ENCODE data around the gene PTPRE.

The PTPRE gene

DNA sequence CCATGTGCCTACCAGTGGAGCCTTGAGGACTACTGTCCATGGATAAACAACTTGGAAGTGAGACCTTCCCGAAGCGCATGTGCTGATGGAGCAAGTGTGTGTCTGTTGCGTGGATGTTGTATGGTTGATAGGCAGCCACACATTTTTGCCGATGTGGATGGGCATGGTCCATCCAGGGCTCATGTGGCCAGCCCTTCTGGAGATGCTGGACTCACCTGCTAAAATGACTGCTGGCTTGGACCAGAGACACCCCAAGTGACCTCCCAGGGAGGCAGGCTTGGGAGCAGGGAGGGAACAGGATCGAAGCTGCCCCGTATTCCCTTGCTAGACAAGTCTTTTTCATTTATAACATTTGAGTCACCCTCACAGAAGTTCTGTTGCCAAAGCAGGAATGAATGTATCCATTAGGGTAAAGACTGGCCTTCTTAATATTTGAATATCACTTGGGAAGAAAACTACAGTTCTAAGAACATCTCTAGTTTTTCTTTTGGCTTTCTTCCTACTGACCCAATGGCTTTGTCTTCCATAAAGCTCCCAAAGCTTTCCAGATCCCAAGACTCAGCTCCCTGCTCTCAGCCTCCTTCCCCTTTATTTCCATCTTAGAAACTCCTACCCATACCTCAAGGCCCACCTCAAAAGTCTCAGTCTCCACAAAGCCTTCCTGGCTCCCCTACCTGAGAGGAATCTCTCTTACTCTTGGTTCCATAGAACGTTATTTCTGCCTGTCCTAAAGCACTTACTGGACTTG, 3.0 kb downstream of the PTPRE start:
- DNase-seq = no peak

DNA sequence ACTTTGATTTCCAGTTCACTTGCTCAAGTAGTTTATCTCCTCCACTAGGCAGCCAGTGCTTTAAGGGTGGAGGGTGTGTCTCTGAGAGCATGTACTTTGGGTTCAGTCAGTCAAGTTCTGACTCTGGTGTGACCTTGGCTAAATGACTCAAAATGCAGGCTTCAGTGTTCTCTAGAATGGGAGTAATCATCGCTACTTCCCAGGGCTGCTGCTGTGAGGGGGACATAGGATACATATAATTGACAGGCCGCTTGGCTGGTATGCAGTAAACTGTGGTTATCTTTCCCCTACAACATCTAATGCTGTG, 3.5 kb downstream of the PTPRE start:
- no peak for DNase-seq

DNA sequence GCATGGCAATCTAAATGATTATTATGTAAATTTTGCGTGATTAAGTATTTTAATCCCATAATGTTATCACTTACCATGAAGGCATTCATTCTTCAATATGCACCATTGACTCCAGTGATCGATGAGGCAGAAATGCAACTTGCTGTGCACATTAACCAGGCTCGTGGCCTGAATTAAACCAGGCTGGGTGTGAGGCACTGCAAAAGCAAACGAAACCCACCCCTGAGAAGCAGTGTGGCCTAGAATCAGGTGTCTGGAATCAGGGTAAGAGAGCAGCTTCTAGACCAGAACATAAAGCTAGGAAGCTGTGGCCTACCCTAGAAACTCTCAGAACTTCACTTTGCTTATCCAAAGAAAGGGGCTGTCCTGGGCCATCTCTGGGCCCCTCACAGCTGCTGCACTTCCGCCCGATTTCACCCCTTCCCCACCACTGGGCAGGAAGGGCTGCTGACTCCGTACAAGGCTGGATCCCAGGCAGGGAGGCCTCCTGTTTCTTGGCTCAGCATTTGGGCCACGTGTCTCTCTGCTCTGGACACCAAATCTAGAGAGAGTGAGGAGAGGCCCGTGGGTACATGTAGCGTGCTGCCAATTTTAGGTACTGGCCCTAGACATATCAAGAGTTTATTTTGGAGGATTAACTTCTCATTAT, 4.4 kb downstream of the PTPRE start:
- no peak for DNase-seq

DNA sequence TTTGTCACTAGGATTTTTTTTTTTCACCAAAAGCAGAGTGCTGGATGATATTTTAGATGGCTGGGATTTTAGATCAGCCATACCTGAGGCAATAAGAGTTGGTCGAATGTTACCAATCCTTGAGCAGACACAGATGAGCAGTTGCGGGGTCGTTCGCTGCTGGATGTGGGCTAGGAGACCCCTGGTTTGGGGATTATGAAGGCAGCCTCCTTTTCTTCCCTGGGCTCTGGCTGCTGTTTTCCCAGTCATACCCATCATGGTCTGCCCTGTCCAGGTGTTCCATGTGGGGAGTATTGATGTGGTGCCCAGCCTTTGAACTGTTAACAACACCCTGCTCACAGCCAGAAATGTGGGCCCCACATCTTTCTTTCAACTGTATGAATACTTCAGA, 5.0 kb downstream of the PTPRE start:
- DNase-seq = no peak

DNA sequence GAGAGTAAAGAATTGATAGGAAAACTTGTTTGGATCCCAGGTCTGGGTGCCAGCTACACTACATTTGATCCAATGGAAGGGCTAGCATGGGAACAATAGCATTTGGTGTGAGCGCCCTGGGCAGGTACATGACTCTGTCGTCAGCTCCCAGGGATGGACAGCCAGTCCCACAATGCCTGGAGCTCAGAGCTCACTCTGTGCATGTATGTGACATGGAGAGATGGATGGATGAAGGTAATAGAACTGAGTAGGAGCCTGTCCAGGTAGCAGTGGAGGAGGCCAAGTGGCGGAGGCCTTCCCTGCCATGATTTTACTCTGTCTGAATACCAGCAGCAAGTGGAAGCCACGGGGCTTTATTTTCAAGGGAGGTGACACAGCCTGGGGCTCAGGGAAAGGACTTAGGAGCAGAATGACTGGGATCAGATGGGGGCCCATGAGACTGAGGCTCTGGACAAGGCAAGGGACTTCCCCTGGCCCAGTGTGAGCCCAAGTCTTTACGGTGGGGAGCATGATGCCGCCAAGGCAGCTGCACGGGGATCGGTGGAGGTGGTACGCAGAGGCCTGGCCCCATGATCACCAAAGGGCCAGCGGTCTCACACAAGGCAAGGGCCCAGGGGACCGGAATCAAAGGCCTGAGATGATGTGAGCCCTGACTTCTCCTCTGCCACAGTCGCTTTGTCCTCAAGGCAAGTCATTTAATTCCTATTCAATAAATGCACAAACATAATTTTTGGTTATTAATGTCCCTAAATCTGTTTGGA, 5.9 kb downstream of the PTPRE start:
- DNase-seq = no peak

DNA sequence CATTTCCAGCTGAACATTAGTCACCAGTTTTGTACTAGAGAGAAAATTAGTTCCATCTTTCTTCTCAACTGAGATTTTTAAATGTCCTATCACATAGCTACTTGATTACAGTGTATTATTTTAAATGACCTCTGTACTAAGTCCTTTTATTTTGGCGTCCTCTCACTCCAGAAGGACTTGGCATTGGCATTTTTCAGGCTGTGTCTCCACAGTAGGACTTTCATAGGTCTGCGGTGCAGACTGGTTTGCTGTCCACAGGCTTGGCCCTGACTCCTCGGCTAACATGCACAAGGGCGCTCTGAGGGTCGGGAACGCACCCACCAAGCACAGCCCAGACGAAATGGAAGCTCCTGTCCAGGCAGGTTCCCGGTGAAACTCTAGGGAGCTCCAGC, 6.5 kb downstream of the PTPRE start:
- DNase-seq = no peak

DNA sequence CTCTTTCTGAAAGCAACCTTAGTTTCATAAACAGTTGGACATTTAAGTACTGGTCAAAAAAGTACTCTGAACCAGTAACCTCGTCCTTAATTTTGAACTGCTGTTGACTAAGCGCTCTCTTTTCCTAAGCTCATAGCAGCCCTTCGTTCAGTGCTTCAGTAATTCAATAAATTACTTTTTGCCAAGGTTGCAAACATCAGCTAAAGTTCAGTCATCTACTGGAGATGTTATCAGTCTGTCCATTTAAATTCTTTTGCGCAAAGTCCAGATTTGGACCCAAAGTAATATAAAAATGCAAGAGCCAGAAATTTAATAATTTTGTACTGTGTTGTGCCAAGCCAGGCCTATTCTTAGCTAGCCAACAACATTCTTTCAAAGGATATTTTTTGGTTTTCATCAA, 8.4 kb downstream of the PTPRE start:
- DNase-seq = no peak

DNA sequence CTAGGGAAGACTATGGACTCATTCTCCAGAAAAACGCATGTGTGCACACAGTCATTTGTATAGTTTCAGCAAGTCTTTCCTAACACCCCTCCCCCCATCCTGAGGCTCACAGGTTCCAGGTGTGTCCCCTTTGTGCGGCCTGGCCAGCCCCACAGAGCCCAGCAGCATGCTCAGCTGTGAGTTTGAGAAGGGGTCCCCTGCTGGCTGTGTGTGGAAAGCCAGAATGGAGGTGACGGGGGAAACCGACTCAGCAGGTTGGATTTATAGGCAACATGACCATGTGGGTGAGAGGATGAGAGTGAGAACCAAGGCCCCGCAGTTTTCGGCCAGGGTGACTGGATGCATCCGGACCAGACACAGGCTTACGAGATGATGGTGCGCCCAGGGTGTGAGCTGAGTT, 9.9 kb downstream of the PTPRE start:
- no peak for DNase-seq

DNA sequence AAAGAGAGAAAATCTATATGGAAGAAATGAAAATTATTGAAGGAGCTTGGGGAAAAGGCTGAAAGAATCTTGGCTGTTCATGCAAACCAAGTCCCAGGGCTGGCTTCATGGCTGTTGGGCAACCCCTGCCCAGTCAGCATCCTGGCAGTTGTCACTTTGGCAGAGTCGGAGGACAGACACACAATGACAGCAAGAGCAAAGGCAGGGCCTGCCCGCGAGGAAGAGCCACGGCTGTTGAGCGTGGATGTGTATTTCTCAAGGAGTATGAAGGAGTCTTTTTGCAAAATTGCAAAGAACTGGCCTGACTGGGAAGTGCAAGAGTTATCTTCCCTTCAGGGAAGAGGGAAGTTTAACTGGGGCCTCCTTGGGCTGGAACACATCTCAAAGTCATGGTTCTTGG, 11.7 kb downstream of the PTPRE start:
- DNase-seq = no peak

DNA sequence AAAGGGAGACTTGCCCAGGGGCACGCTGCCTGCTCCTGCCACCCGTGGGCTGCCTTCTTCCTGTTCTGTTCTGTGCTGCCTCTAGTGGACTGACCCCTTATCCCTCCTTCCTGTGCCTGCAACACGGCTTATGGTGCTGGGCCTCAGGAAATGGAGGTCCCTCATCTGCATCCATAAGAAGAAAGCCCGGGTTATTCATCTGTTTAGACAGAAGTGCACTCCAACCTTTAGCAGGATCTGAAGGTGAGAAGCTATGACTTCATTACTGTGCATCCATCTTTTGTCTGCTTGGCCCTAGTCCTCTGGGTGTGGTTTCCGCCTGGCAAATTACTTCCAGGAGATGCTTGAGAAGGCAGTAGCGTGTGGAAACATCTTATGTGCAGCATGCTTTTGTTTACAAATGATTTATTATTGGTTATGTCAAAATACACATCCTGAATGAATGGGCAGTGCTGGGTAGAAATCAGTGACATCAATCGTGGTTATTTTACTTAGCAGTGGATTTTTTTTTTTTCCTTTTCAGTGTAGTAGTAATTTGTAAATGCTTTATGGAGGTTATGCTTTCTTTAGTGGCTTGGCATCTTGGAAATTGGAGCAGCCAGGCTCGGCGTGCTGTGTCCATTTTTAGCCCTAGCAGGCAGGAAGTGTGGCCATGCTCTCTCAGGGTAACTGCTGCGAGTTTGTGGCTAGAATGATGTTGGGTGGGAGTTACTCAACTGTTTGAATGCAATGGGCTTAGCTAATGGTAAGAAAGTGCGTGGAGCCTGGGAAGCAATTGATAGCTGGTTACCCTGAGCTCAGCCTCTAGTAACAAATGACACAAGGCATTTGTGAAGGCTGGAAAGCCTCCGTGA, 12.7 kb downstream of the PTPRE start:
- no peak for DNase-seq

DNA sequence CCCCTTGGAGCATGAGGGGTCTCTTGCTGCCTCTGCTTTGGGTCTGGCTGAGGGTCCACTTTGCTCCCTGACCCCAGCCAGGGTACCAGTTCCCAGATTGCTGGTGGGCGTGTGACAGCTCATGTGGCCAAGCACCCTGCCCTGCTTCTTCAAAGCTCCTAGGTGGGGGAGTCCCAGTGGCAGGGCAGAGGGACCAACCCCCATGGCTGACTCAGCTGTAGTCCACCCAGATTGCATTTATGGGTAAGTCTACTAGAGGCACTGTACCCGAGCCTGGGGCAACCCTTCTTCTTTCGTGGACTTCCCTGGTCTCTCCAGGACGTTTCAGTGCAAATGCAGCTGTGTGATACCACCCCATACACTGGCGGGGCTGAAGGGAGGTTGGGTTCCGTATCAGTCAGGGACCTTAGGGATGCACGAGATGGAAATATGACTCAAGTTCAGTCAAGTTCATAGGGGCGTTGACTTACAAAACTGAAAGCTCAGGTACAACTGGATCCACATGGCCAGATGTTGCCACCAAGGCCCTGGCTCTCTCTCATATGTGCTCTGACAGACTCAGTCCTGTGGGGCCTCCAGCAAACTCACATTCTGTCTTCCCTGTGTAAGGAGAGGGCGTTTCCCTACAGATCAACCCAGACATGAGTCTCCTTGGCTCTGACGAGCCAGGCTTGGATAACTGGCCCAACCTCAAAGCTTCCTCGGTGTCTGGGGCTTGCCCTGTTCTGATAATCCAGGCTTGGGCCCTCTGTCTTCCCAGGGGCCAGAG, 13.6 kb downstream of the PTPRE start:
- DNase-seq = no peak

DNA sequence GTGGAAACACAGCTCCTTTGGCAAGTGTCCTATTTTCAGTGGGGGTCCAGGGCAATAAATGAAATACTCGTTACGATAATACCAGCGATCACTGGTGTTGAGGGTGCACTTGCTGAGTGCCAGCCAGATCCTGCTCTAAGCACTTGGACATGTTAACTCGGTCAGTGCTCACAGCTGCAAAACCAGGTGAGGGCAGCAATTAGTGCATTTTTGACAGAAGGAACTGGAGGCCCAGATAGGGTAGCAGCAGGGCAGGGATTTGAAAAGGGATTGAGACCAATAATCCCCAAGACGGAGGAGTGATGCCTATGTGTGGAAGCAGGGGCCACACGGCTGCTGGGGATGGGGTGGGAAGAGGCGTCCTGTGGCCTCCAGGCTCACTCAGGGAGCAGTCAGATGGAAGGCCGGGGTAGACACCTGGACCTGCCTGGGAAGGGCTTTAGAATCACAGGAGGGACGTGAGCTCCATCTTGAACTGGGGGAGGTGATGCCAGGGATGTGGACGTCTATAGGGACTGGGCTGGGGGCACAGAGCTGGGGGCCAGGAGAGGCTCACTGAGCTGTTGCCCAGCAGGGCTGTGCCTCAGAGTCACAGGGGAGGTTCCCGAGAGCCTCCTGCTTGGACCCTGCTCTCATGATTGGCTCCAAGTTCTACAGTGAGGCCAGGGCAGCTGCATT, 14.3 kb downstream of the PTPRE start:
- DNase-seq = no peak

DNA sequence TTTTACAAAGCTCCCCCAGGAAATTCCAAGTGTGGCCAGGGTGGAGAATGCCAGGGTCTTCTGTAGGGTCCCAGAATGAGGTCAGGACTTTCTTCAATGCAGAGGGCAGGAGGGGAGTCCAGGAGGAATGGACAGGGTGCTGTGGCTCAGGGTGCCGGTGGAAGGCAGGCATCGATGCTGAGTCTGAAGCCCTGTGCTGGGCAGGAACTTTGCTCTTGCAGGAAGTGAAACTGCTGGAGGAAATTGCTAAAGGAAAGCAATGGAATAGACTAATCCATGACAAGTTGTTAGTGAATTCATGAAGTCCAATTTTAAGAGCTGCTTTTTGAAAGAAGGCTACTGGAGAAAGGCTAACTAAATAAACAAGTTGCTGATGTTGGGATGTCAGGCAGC, 14.8 kb downstream of the PTPRE start:
- DNase-seq = no peak

DNA sequence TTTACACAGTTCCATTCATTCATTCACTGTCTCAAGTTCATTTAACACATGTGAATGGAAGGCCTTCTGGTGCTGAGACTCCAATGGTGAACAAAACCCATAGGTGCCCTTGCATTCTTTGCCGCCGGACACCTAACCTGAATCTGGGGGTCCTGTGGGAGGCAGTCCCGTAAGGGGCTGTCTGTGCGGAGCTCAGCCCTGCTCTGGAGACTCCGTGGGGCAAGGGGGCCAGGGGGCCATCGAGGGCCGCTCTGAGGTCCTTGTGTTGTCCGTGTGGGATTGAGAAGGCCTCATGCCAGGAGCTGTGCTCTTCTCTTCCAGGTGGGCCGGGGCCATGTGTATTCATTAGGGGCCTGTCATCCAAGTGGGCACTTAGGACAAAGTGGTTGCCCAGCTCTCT, 15.3 kb downstream of the PTPRE start:
- DNase-seq = no peak

DNA sequence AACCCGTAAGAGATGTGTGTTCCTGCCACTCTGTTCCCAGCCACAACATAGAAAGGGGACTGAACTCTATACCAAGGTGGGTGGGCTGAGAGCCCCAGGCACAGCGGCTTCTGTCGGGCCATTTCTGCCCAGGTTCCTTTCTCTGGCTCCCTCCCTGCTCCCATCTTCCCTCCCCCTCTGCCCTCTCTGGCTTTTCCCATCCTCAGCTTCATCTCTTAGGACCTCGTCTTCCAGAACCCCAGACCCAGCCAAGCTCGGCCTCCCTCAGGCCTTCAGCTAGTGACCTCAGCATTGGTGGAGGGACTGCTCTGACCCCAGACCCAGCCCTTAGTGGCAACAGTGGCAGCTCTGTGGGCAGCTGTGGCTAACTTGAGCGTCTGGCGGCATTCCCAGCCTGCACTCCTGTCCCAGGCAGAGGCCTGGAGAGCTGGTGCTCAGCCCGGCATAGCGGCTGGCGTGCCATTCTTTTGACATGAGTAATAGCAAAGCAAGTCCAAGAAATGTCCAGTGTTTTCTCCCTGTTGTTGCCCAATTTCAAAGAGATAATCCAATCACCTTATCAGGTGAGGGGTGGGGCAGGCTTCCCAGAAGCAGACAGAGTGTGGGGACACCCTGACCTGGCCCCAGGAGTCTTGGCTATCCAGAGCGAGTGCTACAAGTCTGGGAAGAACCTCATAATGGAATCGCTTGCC, 15.9 kb downstream of the PTPRE start:
- DNase-seq = no peak

DNA sequence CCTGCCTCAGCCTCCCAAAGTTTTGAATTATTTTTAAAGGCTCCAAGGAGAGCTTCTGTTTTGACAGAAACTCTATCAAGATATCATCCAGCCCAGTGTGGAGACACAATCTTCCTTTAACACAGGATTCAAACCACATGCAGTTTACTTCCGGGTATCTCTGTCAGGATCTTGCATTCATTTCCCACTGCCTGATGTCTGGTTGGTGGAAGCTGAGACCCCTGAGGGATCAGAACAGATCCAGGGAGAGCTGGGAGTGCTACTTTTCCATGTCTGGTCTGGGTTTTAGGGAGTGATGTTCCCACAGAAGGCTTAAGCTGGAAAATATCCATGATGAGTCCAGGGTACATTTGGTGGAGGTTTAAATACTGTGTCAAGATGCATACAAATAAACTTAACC, 16.7 kb downstream of the PTPRE start:
- DNase-seq = no peak

DNA sequence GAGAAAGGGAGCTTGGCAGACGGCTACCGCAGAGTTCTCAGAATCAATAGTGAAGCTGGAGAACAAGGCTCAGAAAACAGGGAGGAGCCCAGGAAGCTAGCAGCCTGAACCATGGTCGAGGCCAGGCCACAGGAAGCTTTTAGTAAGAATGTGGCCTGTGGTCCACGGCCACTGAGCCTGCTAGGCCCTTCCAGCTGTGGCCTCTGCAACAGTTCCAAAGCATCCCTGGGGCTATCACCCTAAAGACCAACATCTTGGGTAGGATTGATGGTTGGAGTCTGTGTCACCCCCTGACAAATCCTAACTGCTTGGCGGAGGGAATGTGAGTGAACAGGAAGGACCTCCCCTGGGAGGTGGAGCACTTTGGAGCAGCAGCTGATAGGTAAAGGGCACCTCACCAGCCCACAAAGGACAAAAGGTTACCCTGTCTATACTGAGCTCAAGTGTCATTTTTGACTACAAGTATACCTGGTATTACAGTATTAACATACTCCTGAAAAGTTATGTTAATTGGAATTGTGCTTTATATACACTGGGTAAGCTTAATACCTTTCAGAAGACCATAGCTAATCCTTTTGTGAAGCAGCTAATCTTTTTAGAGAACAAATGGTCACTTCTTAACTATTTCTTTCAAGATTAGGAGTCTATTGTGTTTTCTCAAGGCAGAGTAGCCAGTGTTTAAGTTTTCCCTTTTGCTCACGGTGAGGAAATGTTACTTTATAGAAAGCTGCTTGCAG, 18.7 kb downstream of the PTPRE start:
- DNase-seq = no peak

DNA sequence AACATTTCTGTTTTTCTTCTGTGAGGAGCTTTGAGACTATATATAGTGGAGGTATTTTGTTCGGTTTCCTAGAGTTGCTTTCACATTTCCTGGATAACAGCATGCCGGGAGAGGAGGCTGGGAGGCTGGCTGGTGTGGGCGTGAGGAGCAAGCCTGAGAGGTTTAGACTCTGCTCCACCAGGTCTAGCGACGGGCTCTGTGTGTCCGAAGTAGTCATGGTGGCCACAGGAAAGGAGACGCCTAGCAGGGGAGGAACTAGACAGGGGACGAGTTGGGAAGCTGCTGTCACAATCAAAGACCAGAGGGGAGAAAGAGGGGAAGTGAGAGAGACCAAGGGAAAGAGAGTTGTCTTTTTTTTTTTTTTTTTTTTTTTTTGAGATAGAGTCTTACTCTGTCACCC, 19.6 kb downstream of the PTPRE start:
- DNase-seq = no peak

DNA sequence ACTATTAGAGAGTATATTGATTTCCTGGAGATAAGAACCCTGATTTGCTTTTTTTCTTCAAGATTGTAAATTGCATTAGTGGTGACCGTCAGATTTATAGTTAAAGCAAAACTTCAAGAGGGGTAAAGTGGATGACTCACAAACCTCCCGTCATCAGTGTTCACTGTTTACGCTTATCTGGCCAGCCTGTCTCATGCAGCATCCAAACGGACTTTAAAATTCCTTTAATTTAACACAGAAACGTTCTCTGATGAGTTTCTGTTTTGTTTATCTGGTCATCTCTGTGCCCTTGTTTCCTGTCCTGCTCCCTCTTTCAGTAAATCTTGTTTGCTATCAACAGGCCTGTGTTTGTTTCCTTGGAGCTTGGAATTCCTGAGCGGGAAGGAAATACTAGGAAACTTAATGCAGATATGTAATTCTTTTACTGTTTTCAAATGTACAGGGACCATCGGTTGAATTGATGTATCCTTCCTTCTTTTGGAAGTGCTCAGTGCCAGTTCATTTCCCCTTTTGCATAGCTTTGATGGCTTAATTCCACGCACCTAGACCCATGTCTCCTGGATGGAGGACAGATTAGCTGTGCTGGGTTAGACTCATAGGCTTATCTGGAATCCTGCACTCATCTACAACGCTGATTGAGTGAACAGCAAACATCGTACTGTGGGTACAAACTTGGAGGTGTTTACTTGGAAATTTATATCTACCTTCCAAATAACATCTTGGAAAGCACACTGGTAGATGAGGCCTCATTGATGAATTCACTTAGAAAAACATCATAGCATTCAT, 21.3 kb downstream of the PTPRE start:
- no peak for DNase-seq
